HG02970 (cell line): Measurements from ENCODE around the gene NACC2.

Experiments
- ATAC-seq: cut with Tn5 transposase; IDR thresholded peaks from one replicate; pipeline ENCODE4 v1.9.1; 2021; ENCODE audit warnings: mild to moderate bottlenecking, moderate library complexity, moderate number of reproducible peaks; ENCODE audit not compliant: unreplicated experiment, low FRiP score

NACC2 gene

DNA sequence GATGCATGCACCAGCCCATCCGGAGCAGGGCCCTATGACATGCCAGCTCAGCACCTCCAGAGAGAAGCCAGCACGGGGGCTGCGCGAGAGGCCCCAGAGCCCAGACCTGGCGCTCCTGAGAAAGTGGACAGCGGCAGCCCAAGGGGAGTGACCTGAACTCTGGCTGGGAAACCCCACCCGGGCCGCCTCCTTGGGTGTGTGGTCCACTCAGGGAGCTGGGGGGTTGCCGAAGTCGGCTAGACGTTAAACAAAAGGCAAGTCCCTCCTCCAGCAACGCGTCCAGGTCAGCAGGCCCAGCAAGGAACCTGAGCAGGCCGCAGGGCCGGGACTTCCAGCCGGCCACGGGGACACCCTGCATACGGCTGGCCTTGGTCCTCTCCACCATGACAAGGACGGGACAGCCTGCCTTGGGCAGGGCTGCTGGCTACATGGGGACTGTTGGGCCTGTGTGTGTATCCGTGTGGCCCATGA lies 35.7 kb downstream of the NACC2 start:
- no peak for ATAC-seq

DNA sequence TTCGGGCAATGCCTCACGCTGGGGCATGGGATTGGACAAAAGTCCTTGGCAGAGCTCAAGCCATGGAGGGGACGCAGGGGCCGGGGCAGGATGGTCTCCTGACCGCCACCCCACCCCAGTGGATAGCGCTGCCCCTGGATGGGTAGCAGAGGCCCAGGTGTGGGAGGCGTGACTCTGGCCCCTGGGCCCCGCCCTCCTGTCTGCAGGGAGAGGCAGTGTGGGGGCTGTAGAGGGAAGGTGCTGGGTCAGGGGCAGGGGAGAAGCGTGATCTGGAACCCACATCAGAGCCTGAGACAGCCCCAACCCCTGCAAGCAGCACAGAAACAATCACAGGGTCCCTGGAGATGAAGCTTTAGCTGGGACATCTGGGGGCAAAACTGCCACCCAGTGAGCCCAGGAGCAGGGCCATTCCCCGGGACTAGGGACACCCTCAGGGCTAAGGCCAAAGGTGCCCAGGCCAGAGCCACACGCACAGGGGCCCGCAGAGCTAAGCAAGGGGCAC lies 36.2 kb downstream of the NACC2 start:
- no peak for ATAC-seq

DNA sequence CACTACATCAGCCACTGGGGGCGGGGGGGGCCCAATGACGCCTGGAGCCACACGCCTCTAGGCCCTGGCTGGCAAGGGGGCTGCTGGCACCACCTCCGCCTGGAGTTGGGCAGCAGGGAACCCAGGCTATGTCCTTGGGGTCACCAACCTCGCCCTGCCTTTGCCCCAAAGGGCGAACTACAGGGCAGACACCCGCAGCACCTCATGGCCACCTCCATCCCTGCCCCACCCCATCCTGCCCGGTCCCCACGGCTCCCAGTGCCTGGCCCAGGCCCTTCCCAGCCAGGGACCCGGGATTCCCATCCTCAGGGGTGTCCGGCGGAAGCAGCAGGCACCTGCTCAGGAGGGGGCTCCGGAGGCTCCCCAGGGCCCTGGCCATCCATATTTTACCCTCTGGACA lies 37.0 kb downstream of the NACC2 start:
- no peak for ATAC-seq

DNA sequence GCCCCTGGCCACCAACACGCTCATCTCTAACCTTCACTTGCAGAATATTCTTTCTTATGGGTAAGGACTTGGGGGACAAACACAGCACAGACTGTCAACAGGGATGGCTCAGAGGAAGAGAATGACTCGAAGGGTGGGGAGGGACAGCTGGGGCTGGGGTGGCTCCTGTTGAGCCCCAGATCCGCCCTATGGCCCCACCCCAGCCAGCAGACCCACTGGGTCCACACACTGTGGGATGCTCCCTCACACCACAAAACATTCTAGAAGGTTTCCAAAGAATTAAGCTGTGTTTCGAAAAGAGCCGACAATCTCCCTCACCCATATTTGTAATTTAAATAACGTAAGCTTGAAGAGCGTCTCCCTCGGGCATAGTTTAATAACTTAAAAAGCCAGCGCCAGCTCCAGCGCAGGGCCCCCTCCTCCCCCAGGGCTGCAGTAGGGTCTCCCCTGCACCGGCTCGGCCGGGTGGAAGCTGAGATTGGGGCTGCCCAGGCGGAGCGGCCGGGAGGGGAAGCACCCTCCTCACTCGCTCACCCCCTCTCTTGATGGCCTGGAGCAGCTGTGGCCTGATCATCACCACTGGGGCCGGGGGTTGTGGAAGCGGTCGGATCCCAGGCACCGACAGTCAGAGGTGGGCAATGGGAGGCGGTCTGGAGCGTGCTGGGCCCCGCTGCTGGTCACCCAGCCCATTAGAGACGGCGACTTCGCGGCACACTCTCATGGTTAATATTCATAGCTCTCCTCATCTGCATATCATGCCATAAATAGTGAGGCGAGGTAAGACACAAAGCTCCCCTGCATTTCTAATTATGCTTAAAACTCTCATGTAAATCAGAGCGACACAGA lies 37.6 kb downstream of the NACC2 start:
- no peak for ATAC-seq

DNA sequence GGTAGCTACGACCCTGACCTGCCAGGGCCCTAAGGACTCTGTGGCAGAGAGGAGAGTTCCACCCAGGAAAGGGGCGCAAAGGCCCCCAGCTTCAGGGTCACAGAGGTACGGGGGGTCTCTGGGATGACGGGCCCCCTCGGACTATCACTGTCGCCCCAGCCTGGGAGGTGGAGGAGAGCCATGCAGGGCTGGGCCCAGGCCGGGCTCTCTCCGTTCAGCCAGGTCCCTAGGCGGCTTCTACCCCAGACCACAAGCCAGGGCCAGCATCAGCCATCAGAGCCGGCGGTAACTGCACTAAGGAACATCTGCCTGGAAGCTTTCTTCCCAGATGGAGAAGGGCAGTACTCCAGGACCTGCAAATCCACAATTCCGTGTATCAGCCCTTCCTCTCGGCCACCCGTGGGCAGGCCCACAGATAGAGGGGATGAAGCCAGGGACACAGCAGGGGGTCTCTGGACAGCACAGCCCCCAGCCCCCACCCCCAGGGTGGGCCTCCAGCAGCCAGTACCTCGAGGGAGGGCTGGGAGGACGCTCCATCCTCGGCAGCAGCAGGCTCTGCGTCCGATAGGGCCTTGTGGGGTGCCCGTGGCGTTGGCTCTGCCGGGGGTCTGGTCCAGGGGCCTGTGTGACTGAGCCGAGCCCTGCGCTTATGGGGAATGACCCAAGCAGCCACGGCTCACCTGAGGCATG lies 38.4 kb downstream of the NACC2 start:
- no peak for ATAC-seq

DNA sequence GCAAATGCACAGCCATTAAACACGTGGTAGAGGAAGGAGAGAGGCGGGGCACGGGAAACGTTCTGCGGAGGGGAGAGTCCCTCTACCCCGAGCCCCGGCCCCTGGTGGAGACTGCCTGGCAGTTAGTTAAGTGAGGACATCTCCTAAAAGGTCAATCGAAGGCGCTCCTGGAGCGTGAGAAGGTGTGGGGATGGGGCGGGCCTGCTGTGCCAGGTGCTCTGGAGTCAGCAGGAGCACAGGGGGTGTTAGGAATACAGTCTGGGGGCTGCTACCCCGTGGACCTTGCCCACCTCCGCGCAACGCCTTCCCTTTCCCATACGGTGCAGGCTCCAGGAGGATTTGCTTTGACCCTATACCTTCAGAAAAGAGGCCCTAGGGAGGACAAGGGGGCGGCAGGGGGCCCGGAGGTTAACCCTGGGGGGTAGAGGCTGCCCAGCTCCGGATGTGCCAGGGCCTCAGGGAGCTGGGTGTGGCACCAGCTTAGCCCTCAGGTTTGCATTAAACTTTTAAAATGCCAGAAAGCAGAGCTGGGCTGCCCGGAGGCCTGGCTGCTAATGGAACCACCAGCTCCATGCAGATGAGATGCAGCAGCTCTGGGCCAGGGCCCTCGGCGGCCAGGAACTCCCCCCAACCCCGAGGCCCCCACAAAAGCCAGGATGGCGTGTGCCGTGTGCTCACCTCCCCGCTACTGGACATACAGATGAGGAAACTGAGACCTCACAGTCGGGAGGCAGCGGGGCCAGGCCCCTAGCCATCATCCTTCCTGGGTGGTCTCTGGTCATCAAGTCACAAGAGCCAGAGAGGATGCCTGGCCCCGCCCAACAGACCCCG lies 39.2 kb downstream of the NACC2 start:
- ATAC-seq: no peak

DNA sequence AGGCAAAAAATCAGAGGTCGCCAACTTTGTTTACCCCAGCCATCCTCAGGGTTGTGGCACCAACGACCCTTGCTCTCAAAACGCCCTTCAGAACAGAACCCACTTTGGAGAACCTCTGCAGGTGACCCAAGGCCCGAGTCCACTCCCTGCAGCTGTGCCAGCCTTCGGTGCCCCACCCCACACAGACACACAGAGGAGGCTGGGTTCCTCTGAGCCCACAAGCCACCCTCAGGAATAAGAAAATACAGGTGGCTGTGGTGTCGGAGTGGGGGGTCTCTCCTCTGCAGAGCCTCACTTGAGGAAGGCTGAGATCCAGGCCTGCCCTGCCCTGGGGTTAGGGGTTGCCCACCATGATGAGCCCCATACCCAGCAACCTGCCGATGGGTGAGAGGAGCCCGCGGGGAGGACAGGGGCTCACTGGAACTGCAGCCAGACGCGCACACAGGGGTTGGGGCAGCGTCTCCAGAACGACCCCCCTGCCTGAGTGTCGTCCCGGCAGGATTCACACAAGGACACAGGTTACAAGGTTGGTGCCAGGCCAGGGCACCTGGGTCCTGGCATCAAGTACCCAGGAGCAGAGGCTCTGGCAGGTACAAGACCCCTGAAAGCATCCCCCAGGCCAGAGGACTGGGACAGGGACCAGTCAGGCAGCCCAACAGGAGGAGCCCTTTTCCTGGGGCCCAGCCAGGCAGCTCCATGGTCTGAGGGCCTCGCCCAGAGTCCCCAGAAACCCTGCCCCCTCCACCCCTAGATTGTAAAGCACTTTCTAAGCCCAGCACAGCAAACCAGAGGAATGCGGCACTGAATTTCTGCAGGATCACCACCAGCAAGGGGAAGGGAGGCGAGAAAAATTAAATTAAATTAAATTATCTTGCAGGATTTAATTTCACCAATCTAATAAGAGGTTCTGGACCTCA lies 40.0 kb downstream of the NACC2 start:
- no peak for ATAC-seq

DNA sequence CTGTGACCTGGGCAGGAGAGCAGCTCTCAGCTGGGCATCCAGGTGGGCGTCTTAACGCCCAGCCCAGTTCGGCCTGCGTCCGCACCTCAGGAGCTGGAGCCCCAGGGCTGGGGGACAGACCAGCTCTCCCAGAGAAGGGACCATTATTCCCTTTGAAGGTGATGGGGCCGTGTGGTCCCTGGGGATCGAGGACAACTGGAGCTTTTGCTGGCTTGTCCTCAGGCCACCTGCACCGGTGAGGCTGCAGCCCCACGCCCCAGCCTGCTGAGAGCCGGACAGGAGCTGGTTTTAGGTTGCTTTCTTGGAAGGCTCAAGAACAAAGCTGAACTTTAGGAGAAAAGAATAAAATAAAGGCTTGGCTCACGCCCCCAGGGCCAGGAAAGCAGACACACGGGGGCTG lies 40.9 kb downstream of the NACC2 start:
- ATAC-seq: no peak

DNA sequence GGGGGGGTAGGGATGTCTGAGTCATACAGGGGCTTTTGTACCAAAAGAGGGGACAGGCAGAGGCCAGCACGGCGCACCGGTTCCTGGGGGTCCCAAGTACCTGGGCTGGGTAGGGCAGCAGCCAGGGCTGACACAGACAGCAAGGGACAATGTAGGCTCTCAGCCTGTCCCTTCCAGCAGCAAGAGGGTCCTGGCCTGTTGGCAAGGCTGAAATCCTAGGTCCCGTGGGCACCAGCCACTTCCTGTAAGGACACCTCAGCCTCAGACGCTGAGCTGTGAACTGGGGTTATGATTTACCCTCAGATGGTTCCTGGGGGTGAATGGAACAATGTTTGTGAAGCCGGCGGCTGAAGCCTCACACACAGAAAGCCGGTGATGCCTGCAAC lies 41.3 kb downstream of the NACC2 start:
- no peak for ATAC-seq

DNA sequence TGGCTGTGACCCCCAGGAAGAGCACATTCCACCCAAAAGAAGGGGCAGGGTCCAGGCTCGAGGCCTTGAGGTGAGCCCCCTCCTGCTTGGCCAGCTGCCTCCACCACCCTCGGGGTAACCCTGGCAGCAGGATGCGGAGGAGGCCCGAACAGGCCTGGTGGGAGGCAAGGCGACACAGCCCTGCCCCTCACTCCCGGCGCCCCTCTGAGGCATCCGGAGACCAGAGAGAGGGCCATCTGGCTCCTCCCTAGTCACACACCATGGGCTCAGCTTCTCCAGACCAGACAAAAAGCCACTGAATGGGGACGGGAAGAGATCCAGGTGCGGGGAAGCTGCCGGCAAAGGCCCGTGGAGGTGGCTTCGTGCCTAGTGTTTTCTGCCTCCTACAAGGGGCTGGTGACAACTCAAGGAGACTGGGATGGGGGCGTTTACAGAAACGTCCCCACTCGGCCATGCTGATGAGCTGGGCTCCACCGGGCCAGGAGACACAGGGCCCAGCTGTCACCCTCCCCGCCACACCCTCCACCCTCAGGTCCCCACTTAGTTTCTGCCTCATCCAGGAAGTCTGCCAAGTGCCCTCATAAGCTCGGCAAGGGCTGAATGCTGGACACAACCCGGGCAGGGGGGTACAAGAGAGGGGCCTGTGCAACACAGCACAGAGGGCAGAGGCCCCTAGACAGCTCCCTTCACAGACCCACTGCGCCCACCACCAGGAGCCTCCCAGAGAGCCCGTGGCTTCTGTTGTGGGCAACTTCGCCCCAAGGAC lies 41.9 kb downstream of the NACC2 start:
- no peak for ATAC-seq

DNA sequence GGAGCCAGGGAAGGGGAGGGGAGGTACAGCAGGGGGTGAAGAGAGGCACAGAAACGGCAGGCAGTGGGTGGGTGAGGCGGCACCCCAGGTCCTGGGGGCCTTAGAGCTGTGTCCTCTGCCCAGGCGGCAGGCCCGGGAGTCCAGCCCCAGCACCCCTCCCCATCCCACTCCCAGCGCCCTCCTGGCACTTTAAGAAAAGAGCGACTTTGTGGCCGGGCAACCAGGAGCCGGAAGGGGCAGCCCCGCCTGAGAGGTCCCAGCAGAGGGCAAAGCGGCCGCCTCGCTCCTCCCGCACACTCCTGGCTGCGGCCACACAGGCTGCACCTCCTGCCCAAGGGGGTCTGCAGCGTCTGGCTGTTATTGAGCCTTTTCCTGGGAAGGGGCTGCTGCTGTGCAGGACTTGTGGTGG lies 42.6 kb downstream of the NACC2 start:
- no peak for ATAC-seq

DNA sequence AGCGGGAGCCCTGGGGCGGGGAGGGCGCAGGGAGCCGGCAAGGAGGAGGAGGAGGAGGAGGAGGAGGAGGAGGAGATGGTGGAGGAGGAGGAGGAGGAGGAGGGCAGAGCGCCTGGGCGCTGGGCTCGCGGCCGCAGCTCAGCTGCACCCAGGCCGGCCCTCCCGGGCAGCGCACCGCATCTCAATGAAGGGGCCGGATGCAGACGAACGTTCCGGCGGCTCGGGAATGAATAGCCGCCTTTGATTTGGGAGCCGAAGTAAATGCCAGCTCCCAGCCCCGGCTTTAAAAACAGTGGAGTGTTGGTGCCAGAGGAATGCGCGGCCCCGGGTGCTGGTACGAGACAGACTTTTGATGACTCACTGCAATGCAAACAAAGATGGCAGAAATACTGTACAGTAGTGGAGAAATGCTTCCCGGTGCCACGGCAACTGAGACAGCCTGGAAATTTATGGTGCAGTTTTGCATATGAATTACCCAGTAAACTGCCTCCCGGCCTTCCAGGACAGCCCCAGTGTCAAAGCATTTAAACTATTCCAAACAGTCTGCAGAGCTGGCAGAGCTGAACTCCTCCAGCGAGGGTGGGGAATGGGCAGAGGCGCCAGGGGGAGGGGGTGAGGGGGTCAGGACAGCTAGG lies 43.1 kb downstream of the NACC2 start:
- no peak for ATAC-seq

DNA sequence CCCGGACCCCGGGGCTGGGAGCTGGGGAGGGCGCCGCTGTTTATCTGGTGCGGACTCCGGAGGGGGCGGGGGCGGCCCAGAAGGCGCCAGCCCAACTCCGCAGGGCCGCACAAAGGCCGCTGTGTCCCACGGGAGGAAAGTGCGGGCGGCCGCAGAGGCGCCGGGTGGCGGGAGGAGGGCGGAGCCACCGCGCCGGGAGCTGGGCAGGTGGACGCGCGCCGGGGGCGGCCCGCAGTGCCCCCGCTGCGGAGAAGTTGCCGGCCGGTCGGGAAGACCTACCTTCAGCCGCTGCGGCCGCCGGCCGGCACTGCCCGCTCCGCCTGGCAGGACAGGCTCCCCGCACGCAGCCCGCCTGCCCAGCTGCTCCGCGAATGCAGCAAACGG lies 43.6 kb downstream of the NACC2 start:
- no peak for ATAC-seq

DNA sequence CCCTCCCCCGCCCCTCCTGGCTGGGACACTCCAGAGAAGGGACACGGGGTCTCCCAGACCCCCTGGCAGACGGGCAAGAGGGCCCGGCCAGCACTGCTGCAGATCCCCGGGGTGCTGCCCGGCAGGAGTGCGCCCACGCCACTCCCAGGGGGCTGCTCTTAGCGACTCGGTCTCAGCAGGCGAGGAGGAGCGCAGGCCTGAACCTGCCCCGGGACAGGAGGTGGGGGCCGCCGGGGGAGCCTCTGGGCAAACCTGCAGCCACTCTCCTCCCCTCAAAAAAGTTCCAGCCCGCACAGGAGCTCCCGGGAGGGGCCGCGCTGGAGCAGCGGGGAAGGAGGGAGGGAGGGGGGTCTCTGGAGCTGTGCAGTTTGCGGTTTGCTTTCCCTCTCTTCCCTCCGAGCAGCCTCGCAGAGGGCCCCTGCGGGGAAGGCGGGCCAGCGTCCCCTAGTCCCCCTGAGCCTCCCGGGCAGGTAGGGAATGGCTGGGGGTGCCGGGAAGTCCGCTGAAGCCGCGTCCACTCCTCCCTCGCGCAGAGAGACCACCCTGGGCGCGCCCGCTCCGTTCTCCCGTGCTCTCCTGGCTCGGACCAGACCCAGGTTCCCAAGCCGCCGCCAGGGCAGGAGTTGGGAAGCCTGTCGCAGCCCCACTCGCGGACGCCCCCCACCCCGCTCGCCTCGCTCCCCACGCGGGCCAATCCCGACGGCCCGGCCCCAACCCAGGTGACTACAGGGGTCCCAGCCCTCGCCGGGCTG lies 44.2 kb downstream of the NACC2 start:
- no peak for ATAC-seq

DNA sequence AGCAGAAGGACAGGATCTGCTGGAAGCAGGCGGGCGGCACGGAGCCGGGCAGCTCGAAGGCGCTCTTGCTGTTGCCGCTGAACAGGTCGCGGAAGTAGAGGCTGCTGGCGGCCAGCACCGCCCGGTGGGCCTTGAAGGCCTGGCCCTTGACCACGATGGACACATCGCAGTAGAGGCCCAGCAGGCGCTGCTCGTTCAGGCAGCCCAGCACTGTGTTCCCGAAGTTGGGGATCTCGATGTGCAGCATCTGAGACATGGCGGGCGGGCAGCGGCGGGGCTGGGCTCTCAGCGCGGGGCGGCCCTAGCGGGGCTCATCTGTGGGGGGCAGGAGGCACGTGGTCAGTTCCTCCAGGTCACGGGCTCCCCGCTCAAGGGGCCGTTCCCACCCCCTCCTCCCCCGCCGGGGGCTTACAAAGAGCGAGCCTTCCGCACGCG lies 44.8 kb downstream of the NACC2 start:
- no peak for ATAC-seq

DNA sequence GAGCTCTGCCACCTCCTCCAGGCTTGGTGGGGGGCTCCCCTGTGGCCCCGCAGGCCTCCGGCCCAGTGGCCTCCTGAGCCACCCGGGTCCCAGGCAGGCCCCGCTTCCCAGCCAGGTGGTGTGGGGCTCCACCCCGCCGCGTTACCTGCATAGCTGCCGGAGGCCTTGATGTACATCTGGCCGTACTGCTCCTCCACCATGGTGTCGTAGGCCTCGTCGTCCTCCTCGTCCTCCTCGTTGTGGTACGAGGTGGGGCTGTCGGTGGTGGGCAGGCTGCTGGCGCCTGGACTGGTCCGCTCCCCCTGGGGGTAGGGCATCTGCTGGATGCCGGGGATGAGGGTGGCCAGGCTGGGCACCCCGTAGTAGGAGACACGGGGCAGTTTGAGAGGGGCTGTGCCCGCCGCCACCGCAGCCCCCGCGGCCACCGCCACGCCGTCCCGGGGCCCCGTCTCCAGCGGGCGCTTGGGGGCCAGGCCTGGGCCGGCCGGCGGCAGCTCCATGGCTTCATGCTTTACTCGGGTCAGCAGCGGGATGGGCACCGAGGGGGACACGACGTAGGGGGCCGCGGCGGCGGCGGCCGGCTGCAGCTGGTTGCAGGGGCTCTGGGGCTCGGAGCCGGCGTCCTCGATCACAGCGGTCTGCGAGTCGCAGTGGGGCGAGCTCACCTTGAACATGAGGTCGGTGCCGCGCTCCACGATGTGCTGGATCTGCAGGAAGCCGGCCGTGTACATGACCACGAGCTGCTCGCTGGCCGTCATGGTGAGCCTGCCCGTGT lies 45.4 kb downstream of the NACC2 start:
- no peak for ATAC-seq
